ENCODE measurements around the gene MAPT. TPM values are rescaled to one million over a fixed set of nuclear protein-coding genes. Genes with fewer than 3 reads are reported as not detected.

Gene MAPT
- total RNA-seq, 1 experiment from 2014 or later: 8.3 TPM

DNA sequence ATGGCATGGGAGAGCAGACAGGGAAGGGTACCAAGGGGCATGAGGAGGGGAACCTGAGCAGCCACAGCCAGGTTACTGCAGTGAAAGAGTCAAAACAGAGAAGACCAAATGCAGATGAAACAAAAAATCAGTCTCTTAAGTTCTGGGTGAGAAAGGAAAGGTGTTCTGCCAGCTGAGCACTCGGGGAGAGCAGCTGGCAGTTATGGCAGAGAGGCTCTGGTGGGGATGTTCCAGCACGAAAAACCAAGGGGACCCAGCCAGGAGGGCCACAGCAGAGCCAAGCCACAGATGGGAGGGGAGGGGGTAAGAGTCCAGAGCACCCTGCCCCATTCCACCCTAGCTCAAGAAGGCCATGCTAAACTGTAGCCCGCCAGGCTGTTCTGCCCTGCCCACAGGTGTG is 136.4 kb downstream of the MAPT start:
- no TSS peak for BruUV-seq (replicated peaks)
- intact Hi-C loops (cut with micrococcal nuclease; ENCODE audit: unreplicated experiment): no loop called here

DNA sequence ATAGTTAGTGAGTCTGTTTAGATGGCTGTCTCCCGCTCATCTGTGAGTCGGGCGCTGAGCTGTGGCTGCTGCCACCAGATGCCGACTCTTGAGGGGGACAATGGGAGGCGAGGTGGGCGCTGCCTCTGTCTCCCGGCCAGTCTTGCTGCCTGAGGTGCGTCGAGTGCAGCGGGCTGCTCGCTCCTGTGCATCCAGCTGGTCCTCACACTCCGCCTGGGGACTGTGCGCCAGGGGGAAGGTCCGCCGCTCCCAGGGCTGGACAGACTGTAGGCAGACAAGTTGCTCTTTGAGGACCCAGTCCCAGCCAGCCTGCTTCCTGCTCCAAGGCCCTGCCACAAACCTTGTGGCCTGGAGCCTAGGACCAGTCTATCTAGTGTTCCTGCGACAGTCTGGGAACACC is 137.1 kb downstream of the MAPT start:
- CTCF ChIA-PET: no interaction called here

More for the DNA sequence above, 136.4 kb downstream of the MAPT start:
- DNase-seq (ENCODE audit: low spot score): no peak
- H3K27ac ChIP-seq (ENCODE audit: low read depth, low read length, poor library complexity, severe bottlenecking): no peak overlapping the region
- CTCF ChIA-PET: no interaction called here
- no peak overlapping the region for H3K4me3 ChIP-seq (ENCODE audit: low read depth, low read length, poor library complexity, severe bottlenecking)
- TF ChIP-seq CTCF (conservative IDR thresholded peaks at IDR 0.05; ENCODE audit: low read depth, low read length): no peak
- TF ChIP-seq EZH2 (IDR thresholded peaks at IDR 0.05; ENCODE audit: borderline replicate concordance, low read depth, low read length, poor library complexity, severe bottlenecking): no peak
- peaks cover 26% of the 10 kb centered on the region for H3K36me3 ChIP-seq (ENCODE audit: insufficient read depth, low read length, poor library complexity, severe bottlenecking)
- no peaks in the 10 kb centered on the region for H3K27me3 ChIP-seq (replicated peaks; ENCODE audit: insufficient read depth, low read depth, low read length, poor library complexity)
- H3K9me3 ChIP-seq (ENCODE audit: low read depth, low read length, poor library complexity, severe bottlenecking): no peaks in the 10 kb centered on the region
- no peaks in the 10 kb centered on the region for H3K4me1 ChIP-seq (ENCODE audit: insufficient read depth, low read length, poor library complexity, severe bottlenecking)
- POLR2A ChIA-PET (ENCODE audit: low non-redundant PET): no interaction called here

GRCh38 chr17:46031920-46032319 is 137.6 kb downstream of the MAPT start:
- no peak for DNase-seq (ENCODE audit: low spot score)
- ChIA-PET POLR2A (ENCODE audit: low non-redundant PET) (no interaction called here), CTCF (no interaction called here)
- no peaks in the 10 kb centered on the region for H3K4me1 ChIP-seq (ENCODE audit: insufficient read depth, low read length, poor library complexity, severe bottlenecking)
- TF ChIP-seq EZH2 (IDR thresholded peaks at IDR 0.05; ENCODE audit: borderline replicate concordance, low read depth, low read length, poor library complexity, severe bottlenecking) (no peak), CTCF (conservative IDR thresholded peaks at IDR 0.05; ENCODE audit: low read depth, low read length) (no peak)
- H3K27ac ChIP-seq (ENCODE audit: low read depth, low read length, poor library complexity, severe bottlenecking): no peak overlapping the region
- no peaks in the 10 kb centered on the region for H3K27me3 ChIP-seq (replicated peaks; ENCODE audit: insufficient read depth, low read depth, low read length, poor library complexity)
- peaks cover 32% of the 10 kb centered on the region for H3K36me3 ChIP-seq (ENCODE audit: insufficient read depth, low read length, poor library complexity, severe bottlenecking)
- intact Hi-C loops (cut with micrococcal nuclease; ENCODE audit: unreplicated experiment): no loop called here
- BruUV-seq (replicated peaks): no TSS peak
- H3K4me3 ChIP-seq (ENCODE audit: low read depth, low read length, poor library complexity, severe bottlenecking): no peak overlapping the region
- H3K9me3 ChIP-seq (ENCODE audit: low read depth, low read length, poor library complexity, severe bottlenecking): no peaks in the 10 kb centered on the region

More for the DNA sequence above, 137.1 kb downstream of the MAPT start:
- Histone ChIP-seq H3K36me3 (ENCODE audit: insufficient read depth, low read length, poor library complexity, severe bottlenecking) (peaks cover 28% of the 10 kb centered on the region), H3K27ac (ENCODE audit: low read depth, low read length, poor library complexity, severe bottlenecking) (no peak overlapping the region), H3K9me3 (ENCODE audit: low read depth, low read length, poor library complexity, severe bottlenecking) (no peaks in the 10 kb centered on the region), H3K4me1 (ENCODE audit: insufficient read depth, low read length, poor library complexity, severe bottlenecking) (no peaks in the 10 kb centered on the region), H3K27me3 (replicated peaks; ENCODE audit: insufficient read depth, low read depth, low read length, poor library complexity) (no peaks in the 10 kb centered on the region), H3K4me3 (ENCODE audit: low read depth, low read length, poor library complexity, severe bottlenecking) (no peak overlapping the region)
- no TSS peak for BruUV-seq (replicated peaks)
- POLR2A ChIA-PET (ENCODE audit: low non-redundant PET): no interaction called here
- TF ChIP-seq CTCF (conservative IDR thresholded peaks at IDR 0.05; ENCODE audit: low read depth, low read length) (no peak), EZH2 (IDR thresholded peaks at IDR 0.05; ENCODE audit: borderline replicate concordance, low read depth, low read length, poor library complexity, severe bottlenecking) (no peak)
- no peak for DNase-seq (ENCODE audit: low spot score)
- intact Hi-C loops (cut with micrococcal nuclease; ENCODE audit: unreplicated experiment): no loop called here

All from A673 (cell line).